Measurements from ENCODE around the gene JPT2. TPM values are rescaled to one million over a fixed set of nuclear protein-coding genes. Genes with fewer than 3 reads are reported as not detected.
"Not testable (repeated sequence)": the region's sequence is repeated elsewhere in the genome, so short reads cannot be mapped to it uniquely, and the experiment has no call there.

Gene JPT2
- total RNA-seq, 2 donors from 2014 or later, result 54.1 to 62.7 TPM

- H3K27me3 Mint-ChIP-seq (ENCODE audit: low read depth), result no peaks in the 10 kb centered on the region
- peak overlapping the region; percentile 87 for H3K27ac Mint-ChIP-seq
- DNase-seq (no peak), ATAC-seq (replicated peaks in 1 of 2) (no peak)
- peaks cover 13% of the 10 kb centered on the region for H3K4me1 Mint-ChIP-seq (ENCODE audit: low read depth)
- no peaks in the 10 kb centered on the region for H3K9me3 Mint-ChIP-seq
- peaks cover 3 to 26% of the 10 kb centered on the region in 2 donors for H3K36me3 Mint-ChIP-seq (ENCODE audit: insufficient read depth in 2 of 2)
- H3K4me3 Mint-ChIP-seq, result no peak overlapping the region
Measured at GRCh38 chr16:1690810-1691209, 12.7 kb downstream of the JPT2 start.

- ATAC-seq (replicated peaks in 1 of 2) (no peak), DNase-seq (no peak)
- no peaks in the 10 kb centered on the region for H3K27me3 Mint-ChIP-seq (ENCODE audit: low read depth)
- peaks cover 3 to 26% of the 10 kb centered on the region in 2 donors for H3K36me3 Mint-ChIP-seq (ENCODE audit: insufficient read depth in 2 of 2)
- H3K27ac Mint-ChIP-seq, result peak overlapping the region; percentile 87
- no peak overlapping the region for H3K4me3 Mint-ChIP-seq
- H3K4me1 Mint-ChIP-seq (ENCODE audit: low read depth), result peaks cover 13% of the 10 kb centered on the region
- H3K9me3 Mint-ChIP-seq, result no peaks in the 10 kb centered on the region
Measured at GRCh38 chr16:1691276-1691675, 13.2 kb downstream of the JPT2 start.

GRCh38 chr16:1691956-1692355 lies 13.9 kb downstream of the JPT2 start:
- no peaks in the 10 kb centered on the region for H3K27me3 Mint-ChIP-seq (ENCODE audit: low read depth)
- no peak for ATAC-seq (replicated peaks in 1 of 2)
- no peak for DNase-seq
- peaks cover 5 to 29% of the 10 kb centered on the region in 2 donors for H3K36me3 Mint-ChIP-seq (ENCODE audit: insufficient read depth in 2 of 2)
- no peak overlapping the region for H3K4me3 Mint-ChIP-seq
- no peak overlapping the region for H3K27ac Mint-ChIP-seq
- H3K9me3 Mint-ChIP-seq, result no peaks in the 10 kb centered on the region
- peaks cover 13% of the 10 kb centered on the region for H3K4me1 Mint-ChIP-seq (ENCODE audit: low read depth)

GRCh38 chr16:1696863-1697262 lies 18.8 kb downstream of the JPT2 start:
- Mint-ChIP-seq H3K4me3 (no peak overlapping the region), H3K36me3 (ENCODE audit: insufficient read depth in 2 of 2) (peaks cover 3 to 17% of the 10 kb centered on the region in 2 donors), H3K4me1 (ENCODE audit: low read depth) (no peaks in the 10 kb centered on the region), H3K27me3 (ENCODE audit: low read depth) (no peaks in the 10 kb centered on the region), H3K27ac (no peak overlapping the region), H3K9me3 (no peaks in the 10 kb centered on the region)
- DNase-seq, result no peak
- ATAC-seq (replicated peaks in 1 of 2), result no peak

GRCh38 chr16:1698680-1699079 lies 20.6 kb downstream of the JPT2 start:
- H3K27me3 Mint-ChIP-seq (ENCODE audit: low read depth), result no peaks in the 10 kb centered on the region
- no peak for ATAC-seq (replicated peaks in 1 of 2)
- H3K4me1 Mint-ChIP-seq (ENCODE audit: low read depth), result no peaks in the 10 kb centered on the region
- no peak overlapping the region for H3K4me3 Mint-ChIP-seq
- peaks cover 2 to 17% of the 10 kb centered on the region in 2 donors for H3K36me3 Mint-ChIP-seq (ENCODE audit: insufficient read depth in 2 of 2)
- no peak overlapping the region for H3K27ac Mint-ChIP-seq
- no peaks in the 10 kb centered on the region for H3K9me3 Mint-ChIP-seq
- DNase-seq, result no peak

- DNase-seq (no peak), ATAC-seq (replicated peaks in 1 of 2) (no peak)
- peaks cover 2 to 11% of the 10 kb centered on the region in 2 donors for H3K36me3 Mint-ChIP-seq (ENCODE audit: insufficient read depth in 2 of 2)
- H3K4me1 Mint-ChIP-seq (ENCODE audit: low read depth), result peaks cover 12% of the 10 kb centered on the region
- H3K4me3 Mint-ChIP-seq, result no peak overlapping the region
- H3K27ac Mint-ChIP-seq, result peak overlapping the region; percentile 60
- no peaks in the 10 kb centered on the region for H3K9me3 Mint-ChIP-seq
- no peaks in the 10 kb centered on the region for H3K27me3 Mint-ChIP-seq (ENCODE audit: low read depth)
Measured at GRCh38 chr16:1700246-1700645, 22.2 kb downstream of the JPT2 start.

- H3K27ac Mint-ChIP-seq, result no peak overlapping the region
- peaks cover 2 to 11% of the 10 kb centered on the region in 2 donors for H3K36me3 Mint-ChIP-seq (ENCODE audit: insufficient read depth in 2 of 2)
- no peaks in the 10 kb centered on the region for H3K27me3 Mint-ChIP-seq (ENCODE audit: low read depth)
- H3K4me3 Mint-ChIP-seq, result no peak overlapping the region
- DNase-seq, result no peak
- ATAC-seq (replicated peaks in 1 of 2), result no peak
- H3K9me3 Mint-ChIP-seq, result no peaks in the 10 kb centered on the region
- H3K4me1 Mint-ChIP-seq (ENCODE audit: low read depth), result peaks cover 15% of the 10 kb centered on the region
Measured at GRCh38 chr16:1701216-1701878, 23.3 kb downstream of the JPT2 start.

GRCh38 chr16:1705324-1705687 lies 27.2 kb downstream of the JPT2 start:
- not testable (repeated sequence) for H3K9me3 Mint-ChIP-seq; H3K36me3 Mint-ChIP-seq (ENCODE audit: insufficient read depth in 2 of 2); H3K27me3 Mint-ChIP-seq (ENCODE audit: low read depth); DNase-seq
- peak; percentile 24 to 32 for ATAC-seq (replicated peaks in 1 of 2)
- peaks cover 36% of the 10 kb centered on the region for H3K4me1 Mint-ChIP-seq (ENCODE audit: low read depth)
- peak overlapping the region; percentile 92 to 100 for H3K4me3 Mint-ChIP-seq
- H3K27ac Mint-ChIP-seq, result peak overlapping the region; percentile 99

- peaks cover 36% of the 10 kb centered on the region for H3K4me1 Mint-ChIP-seq (ENCODE audit: low read depth)
- peak; percentile 93 to 99 for DNase-seq
- H3K9me3 Mint-ChIP-seq, result no peaks in the 10 kb centered on the region
- peak; percentile 89 to 92 for ATAC-seq (replicated peaks in 1 of 2)
- peak within 1 kb of the TSS; percentile 99 for H3K27ac Mint-ChIP-seq
- peaks cover 2 to 5% of the 10 kb centered on the region in 2 donors for H3K36me3 Mint-ChIP-seq (ENCODE audit: insufficient read depth in 2 of 2)
- peak within 1 kb of the TSS; percentile 92 to 100 for H3K4me3 Mint-ChIP-seq
- no peaks in the 10 kb centered on the region for H3K27me3 Mint-ChIP-seq (ENCODE audit: low read depth)
Measured at GRCh38 chr16:1705688-1706385, 27.8 kb downstream of the JPT2 start, which contains the start of gene MAPK8IP3. Gene MAPK8IP3 (plus strand): TSS chr16:1706195. CDS start chr16:1706340, 145 bp downstream.

GRCh38 chr16:1706386-1707192 lies 28.5 kb downstream of the JPT2 start:
- H3K27me3 Mint-ChIP-seq (ENCODE audit: low read depth), result no peaks in the 10 kb centered on the region
- no peaks in the 10 kb centered on the region for H3K9me3 Mint-ChIP-seq
- peaks cover 36% of the 10 kb centered on the region for H3K4me1 Mint-ChIP-seq (ENCODE audit: low read depth)
- peak; percentile 24 to 39 for ATAC-seq (replicated peaks in 1 of 2)
- H3K4me3 Mint-ChIP-seq, result peak overlapping the region; percentile 92 to 100
- DNase-seq, result peak; percentile 51 to 55
- H3K27ac Mint-ChIP-seq, result peak overlapping the region; percentile 87
- peaks cover 2 to 5% of the 10 kb centered on the region in 2 donors for H3K36me3 Mint-ChIP-seq (ENCODE audit: insufficient read depth in 2 of 2)

GRCh38 chr16:1707193-1707790 lies 29.2 kb downstream of the JPT2 start:
- Mint-ChIP-seq H3K27ac (peak overlapping the region; percentile 87), H3K9me3 (no peaks in the 10 kb centered on the region), H3K36me3 (ENCODE audit: insufficient read depth in 2 of 2) (peaks cover 2 to 5% of the 10 kb centered on the region in 2 donors), H3K27me3 (ENCODE audit: low read depth) (no peaks in the 10 kb centered on the region), H3K4me3 (peak overlapping the region; percentile 89 to 91), H3K4me1 (ENCODE audit: low read depth) (peaks cover 36% of the 10 kb centered on the region)
- no peak for ATAC-seq (replicated peaks in 1 of 2)
- peak; percentile 12 for DNase-seq

GRCh38 chr16:1708083-1708767 lies 30.1 kb downstream of the JPT2 start:
- H3K9me3 Mint-ChIP-seq, result no peaks in the 10 kb centered on the region
- no peak for ATAC-seq (replicated peaks in 1 of 2)
- H3K36me3 Mint-ChIP-seq (ENCODE audit: insufficient read depth in 2 of 2), result peaks cover 2 to 3% of the 10 kb centered on the region in 2 donors
- H3K4me1 Mint-ChIP-seq (ENCODE audit: low read depth), result peaks cover 36% of the 10 kb centered on the region
- DNase-seq, result no peak
- peak overlapping the region; percentile 89 to 91 for H3K4me3 Mint-ChIP-seq
- H3K27me3 Mint-ChIP-seq (ENCODE audit: low read depth), result no peaks in the 10 kb centered on the region
- H3K27ac Mint-ChIP-seq, result no peak overlapping the region
